ENCODE results near the gene CDH16. TPM values are rescaled to one million over a fixed set of nuclear protein-coding genes. Genes with fewer than 3 reads are reported as not detected.
"Not testable (repeated sequence)": the region's sequence is repeated elsewhere in the genome, so short reads cannot be mapped to it uniquely, and the experiment has no call there.

The CDH16 gene
- total RNA-seq: not detected in 2 replicates

- H3K4me1 Mint-ChIP-seq: peaks cover 6% of the 10 kb centered on the region
- intact Hi-C loops (cut with micrococcal nuclease): no loop called here
- H3K36me3 Mint-ChIP-seq (ENCODE audit: low read depth): no peaks in the 10 kb centered on the region
- no peak for DNase-seq
- H3K27ac Mint-ChIP-seq: no peak within 1 kb of the TSS
- no peaks in the 10 kb centered on the region for H3K9me3 Mint-ChIP-seq
- H3K4me3 Mint-ChIP-seq: no peak within 1 kb of the TSS
- H3K27me3 Mint-ChIP-seq: peaks cover 30% of the 10 kb centered on the region
Measured at GRCh38 chr16:66918803-66919568, at the start of gene CDH16. Gene CDH16, minus strand, starts transcription at chr16:66918885. Its CDS starts 820 bp downstream, at chr16:66918065.

- no peak overlapping the region for H3K27ac Mint-ChIP-seq
- peaks cover 19% of the 10 kb centered on the region for H3K4me1 Mint-ChIP-seq
- H3K4me3 Mint-ChIP-seq: no peak overlapping the region
- no peaks in the 10 kb centered on the region for H3K27me3 Mint-ChIP-seq
- intact Hi-C loops (cut with micrococcal nuclease): no loop called here
- peaks cover 5% of the 10 kb centered on the region for H3K36me3 Mint-ChIP-seq (ENCODE audit: low read depth)
- no peak for DNase-seq
- H3K9me3 Mint-ChIP-seq: no peaks in the 10 kb centered on the region
Measured at GRCh38 chr16:66964049-66964448, 45.4 kb upstream of the CDH16 start.

GRCh38 chr16:66961914-66962313 is 43.2 kb upstream of the CDH16 start:
- no peaks in the 10 kb centered on the region for H3K9me3 Mint-ChIP-seq
- H3K27ac Mint-ChIP-seq: peak overlapping the region; percentile 70
- peaks cover 33% of the 10 kb centered on the region for H3K4me1 Mint-ChIP-seq
- no peaks in the 10 kb centered on the region for H3K27me3 Mint-ChIP-seq
- H3K36me3 Mint-ChIP-seq (ENCODE audit: low read depth): peaks cover 2% of the 10 kb centered on the region
- H3K4me3 Mint-ChIP-seq: peak overlapping the region; percentile 83
- intact Hi-C loops (cut with micrococcal nuclease): no loop called here
- DNase-seq: no peak

GRCh38 chr16:66961065-66961744 is 42.5 kb upstream of the CDH16 start, which contains the start of gene CES3:
Gene CES3, plus strand, starts transcription at chr16:66961266. Its CDS starts 42 bp downstream, at chr16:66961308.
- Mint-ChIP-seq H3K9me3 (no peaks in the 10 kb centered on the region), H3K27me3 (no peaks in the 10 kb centered on the region)
- intact Hi-C loops (cut with micrococcal nuclease): no loop called here

GRCh38 chr16:66960270-66960669 is 41.6 kb upstream of the CDH16 start:
- peaks cover 35% of the 10 kb centered on the region for H3K4me1 Mint-ChIP-seq
- H3K27me3 Mint-ChIP-seq: no peaks in the 10 kb centered on the region
- no peak for DNase-seq
- no peaks in the 10 kb centered on the region for H3K9me3 Mint-ChIP-seq
- no peak overlapping the region for H3K27ac Mint-ChIP-seq
- H3K4me3 Mint-ChIP-seq: no peak overlapping the region
- H3K36me3 Mint-ChIP-seq (ENCODE audit: low read depth): peaks cover 2% of the 10 kb centered on the region
- intact Hi-C loops (cut with micrococcal nuclease): no loop called here

More at GRCh38 chr16:66961065-66961744, 42.5 kb upstream of the CDH16 start, which contains the start of gene CES3:
- Mint-ChIP-seq H3K36me3 (ENCODE audit: low read depth) (peaks cover 2% of the 10 kb centered on the region), H3K4me3 (peak within 1 kb of the TSS; percentile 83), H3K27ac (peak within 1 kb of the TSS; percentile 70), H3K4me1 (peaks cover 35% of the 10 kb centered on the region)
- DNase-seq: peak; percentile 92

- Mint-ChIP-seq H3K4me3 (no peak overlapping the region), H3K4me1 (peaks cover 35% of the 10 kb centered on the region)
- intact Hi-C loops (cut with micrococcal nuclease): no loop called here
Measured at GRCh38 chr16:66959704-66960161, 41.0 kb upstream of the CDH16 start.

GRCh38 chr16:66958857-66959703 is 40.4 kb upstream of the CDH16 start:
- H3K27ac Mint-ChIP-seq: no peak overlapping the region
- H3K9me3 Mint-ChIP-seq: no peaks in the 10 kb centered on the region
- H3K27me3 Mint-ChIP-seq: no peaks in the 10 kb centered on the region
- DNase-seq: no peak
- intact Hi-C loops (cut with micrococcal nuclease): no loop called here
- H3K4me1 Mint-ChIP-seq: peaks cover 35% of the 10 kb centered on the region
- no peak overlapping the region for H3K4me3 Mint-ChIP-seq
- H3K36me3 Mint-ChIP-seq (ENCODE audit: low read depth): no peaks in the 10 kb centered on the region

More at GRCh38 chr16:66959704-66960161, 41.0 kb upstream of the CDH16 start:
- H3K36me3 Mint-ChIP-seq (ENCODE audit: low read depth): no peaks in the 10 kb centered on the region
- no peaks in the 10 kb centered on the region for H3K9me3 Mint-ChIP-seq
- no peak for DNase-seq
- H3K27me3 Mint-ChIP-seq: no peaks in the 10 kb centered on the region
- H3K27ac Mint-ChIP-seq: no peak overlapping the region

- intact Hi-C loops (cut with micrococcal nuclease); H3K4me3 Mint-ChIP-seq; H3K27ac Mint-ChIP-seq; DNase-seq; H3K9me3 Mint-ChIP-seq; H3K36me3 Mint-ChIP-seq (ENCODE audit: low read depth): not testable (repeated sequence)
- H3K4me1 Mint-ChIP-seq: peaks cover 29% of the 10 kb centered on the region
- H3K27me3 Mint-ChIP-seq: peaks cover 15% of the 10 kb centered on the region
Measured at GRCh38 chr16:66956154-66956457, 37.4 kb upstream of the CDH16 start.

GRCh38 chr16:66955363-66956153 is 36.9 kb upstream of the CDH16 start:
- not testable (repeated sequence) for DNase-seq
- intact Hi-C loops (cut with micrococcal nuclease): loop anchor here (2.0 kb wide), 2 partner anchors 21 to 59 kb away; no protein-coding TSS in a partner anchor
- H3K4me1 Mint-ChIP-seq: peaks cover 24% of the 10 kb centered on the region

GRCh38 chr16:66954097-66954659 is 35.5 kb upstream of the CDH16 start:
- Mint-ChIP-seq H3K4me1 (peaks cover 24% of the 10 kb centered on the region), H3K9me3 (no peaks in the 10 kb centered on the region), H3K4me3 (no peak overlapping the region), H3K27me3 (peaks cover 28% of the 10 kb centered on the region), H3K36me3 (ENCODE audit: low read depth) (no peaks in the 10 kb centered on the region), H3K27ac (no peak overlapping the region)
- intact Hi-C loops (cut with micrococcal nuclease): loop anchor here (1.0 to 2.0 kb wide), 4 partner anchors 23 to 231 kb away; no protein-coding TSS in a partner anchor
- peak; percentile 95 for DNase-seq

More at GRCh38 chr16:66955363-66956153, 36.9 kb upstream of the CDH16 start:
- not testable (repeated sequence) for H3K4me3 Mint-ChIP-seq; H3K9me3 Mint-ChIP-seq; H3K36me3 Mint-ChIP-seq (ENCODE audit: low read depth); H3K27ac Mint-ChIP-seq
- peaks cover 17% of the 10 kb centered on the region for H3K27me3 Mint-ChIP-seq

GRCh38 chr16:66953462-66954096 is 34.9 kb upstream of the CDH16 start:
- peaks cover 20% of the 10 kb centered on the region for H3K4me1 Mint-ChIP-seq
- H3K9me3 Mint-ChIP-seq: no peaks in the 10 kb centered on the region
- intact Hi-C loops (cut with micrococcal nuclease): loop anchor here (1.0 to 2.0 kb wide), 4 partner anchors 23 to 232 kb away; no protein-coding TSS in a partner anchor
- H3K4me3 Mint-ChIP-seq: no peak overlapping the region
- no peak overlapping the region for H3K27ac Mint-ChIP-seq
- H3K36me3 Mint-ChIP-seq (ENCODE audit: low read depth): no peaks in the 10 kb centered on the region
- peaks cover 34% of the 10 kb centered on the region for H3K27me3 Mint-ChIP-seq
- DNase-seq: no peak

- Mint-ChIP-seq H3K27me3 (peaks cover 40% of the 10 kb centered on the region), H3K4me3 (no peak overlapping the region), H3K9me3 (no peaks in the 10 kb centered on the region), H3K27ac (no peak overlapping the region), H3K4me1 (peaks cover 18% of the 10 kb centered on the region), H3K36me3 (ENCODE audit: low read depth) (no peaks in the 10 kb centered on the region)
- DNase-seq: no peak
- intact Hi-C loops (cut with micrococcal nuclease): no loop called here
Measured at GRCh38 chr16:66952430-66953110, 33.9 kb upstream of the CDH16 start.

All from activated CD4-positive, alpha-beta T cell treated with anti-CD3 and anti-CD28 coated beads, Interleukin-2, amount 10 ng/mL, durations not matched to agents 24 days and 14 days (primary cell).